Smooth muscle cell (in vitro differentiated cells): ENCODE measurements around the gene ASIC4. TPM values are rescaled to one million over a fixed set of nuclear protein-coding genes. Genes with fewer than 3 reads are reported as not detected.

Source experiments
- DNase-seq: peaks from one replicate; lab custom pipeline; 2025; ENCODE audit not compliant: unreplicated experiment; lab: John Stamatoyannopoulos, UW
- H2AFZ ChIP-seq: fragments of 200-600 bp; sonication (generic); 2 replicates; pipeline ENCODE4 v1.6.0; 2016; ENCODE audit warnings: antibody characterized with exemption, low read depth, mild to moderate bottlenecking
- H3F3A ChIP-seq: fragments of 200-600 bp; sonication (generic); 2 replicates; pipeline ENCODE4 v1.6.0; 2017; ENCODE audit warnings: antibody characterized with exemption, low read depth
- H3K27ac ChIP-seq: fragments of 200-600 bp; sonication (generic); 2 replicates; pipeline ENCODE4 v1.5.1; 2016; ENCODE audit warnings: low read depth, mild to moderate bottlenecking
- H3K27me3 ChIP-seq: fragments of 200-600 bp; sonication (generic); 2 replicates; pipeline ENCODE4 v1.6.1; 2016; ENCODE audit warnings: low read depth, mild to moderate bottlenecking
- H3K36me3 ChIP-seq: fragments of 200-600 bp; sonication (generic); 2 replicates; pipeline ENCODE4 v1.5.1; 2016; ENCODE audit warnings: low read depth
- H3K4me1 ChIP-seq: fragments of 200-600 bp; sonication (generic); 2 replicates; pipeline ENCODE4 v1.5.1; 2016; ENCODE audit warnings: low read depth
- H3K4me2 ChIP-seq: fragments of 200-600 bp; sonication (generic); 2 replicates; pipeline ENCODE4 v1.6.0; 2016; ENCODE audit warnings: mild to moderate bottlenecking
- H3K4me3 ChIP-seq: fragments of 200-600 bp; sonication (generic); 2 replicates; pipeline ENCODE4 v1.5.1; 2016; ENCODE audit warnings: mild to moderate bottlenecking
- H3K79me2 ChIP-seq: fragments of 200-600 bp; sonication (generic); 2 replicates; pipeline ENCODE4 v1.6.0; 2016; ENCODE audit warnings: low read depth, mild to moderate bottlenecking
- H3K9ac ChIP-seq: fragments of 200-600 bp; sonication (generic); 2 replicates; pipeline ENCODE4 v1.6.0; 2016; ENCODE audit warnings: low read depth
- H3K9me3 ChIP-seq: fragments of 200-600 bp; sonication (generic); replicated peaks from 2 replicates; pipeline ENCODE4 v1.5.1; 2016; ENCODE audit warnings: low read depth
- H4K20me1 ChIP-seq: fragments of 200-600 bp; sonication (generic); 2 replicates; pipeline ENCODE4 v1.6.0; 2016; ENCODE audit warnings: low read depth
- CTCF ChIP-seq: fragments of 200-600 bp; sonication (generic); IDR thresholded peaks from 2 replicates; pipeline ENCODE4 v1.5.1; 2017; ENCODE audit warnings: borderline replicate concordance, mild to moderate bottlenecking, antibody characterized with exemption; ENCODE audit not compliant: insufficient read depth, poor library complexity, severe bottlenecking
- WGBS: methylation state at CpG from one replicate; pipeline ENCODE4 v1.1.7; 2016; ENCODE audit warnings: low lambda C conversion rate; 5-methylcytosine and 5-hydroxymethylcytosine counted together
- polyA plus RNA-seq: library from polyadenylated mRNA; unstranded; fragments of >200 nt; fragmentation: Nextera tagmentation; extraction: Ambion mirVana; gene quantifications from 2 replicates; pipeline ENCODE4 v1.2.1, GENCODE V29; 2016
- total RNA-seq: library from RNA; depleted of rRNA; stranded (reverse); fragments of >200 nt; gene quantifications from 2 replicates; pipeline ENCODE4 v1.2.3, GENCODE V29; 2014

Gene ASIC4
- total and polyA plus RNA-seq, 2 experiments from 2014 or later = 0.32 to 0.49 TPM

- no peak for TF ChIP-seq CTCF
- Histone ChIP-seq H2AFZ (no peak overlapping the region), H3K4me3 (no peak overlapping the region), H3K4me1 (peaks cover 25% of the 10 kb centered on the region), H4K20me1 (no peaks in the 10 kb centered on the region), H3K79me2 (no peaks in the 10 kb centered on the region), H3F3A (no peaks in the 10 kb centered on the region), H3K27me3 (peaks cover 32% of the 10 kb centered on the region), H3K4me2 (no peak overlapping the region), H3K27ac (no peak overlapping the region), H3K36me3 (no peaks in the 10 kb centered on the region), H3K9ac (no peak overlapping the region), H3K9me3 (no peaks in the 10 kb centered on the region)
- no peak for DNase-seq
- 97% methylated on average over 15 of the region's 17 CpGs for WGBS
These were observed 26.0 kb upstream of the ASIC4 start for GRCh38 chr2:219488149-219488843.

- no peaks in the 10 kb centered on the region for H4K20me1 ChIP-seq
- no peak for TF ChIP-seq CTCF
- H3K4me2 ChIP-seq = no peak overlapping the region
- no peak overlapping the region for H2AFZ ChIP-seq
- H3K4me3 ChIP-seq = no peak overlapping the region
- H3K9ac ChIP-seq = no peak overlapping the region
- no peaks in the 10 kb centered on the region for H3F3A ChIP-seq
- no peaks in the 10 kb centered on the region for H3K79me2 ChIP-seq
- WGBS = 96% methylated on average over 13 of the region's 14 CpGs
- H3K36me3 ChIP-seq = no peaks in the 10 kb centered on the region
- DNase-seq = no peak
- H3K27me3 ChIP-seq = peaks cover 27% of the 10 kb centered on the region
- peaks cover 25% of the 10 kb centered on the region for H3K4me1 ChIP-seq
- H3K9me3 ChIP-seq = no peaks in the 10 kb centered on the region
- H3K27ac ChIP-seq = no peak overlapping the region
These were observed 25.5 kb upstream of the ASIC4 start for GRCh38 chr2:219488844-219489194.

GRCh38 chr2:219489315-219489714 is 25.0 kb upstream of the ASIC4 start:
- H2AFZ ChIP-seq = no peak overlapping the region
- no peaks in the 10 kb centered on the region for H3F3A ChIP-seq
- no peak overlapping the region for H3K4me2 ChIP-seq
- no peaks in the 10 kb centered on the region for H4K20me1 ChIP-seq
- no peak overlapping the region for H3K27ac ChIP-seq
- H3K4me3 ChIP-seq = no peak overlapping the region
- peaks cover 22% of the 10 kb centered on the region for H3K27me3 ChIP-seq
- WGBS = 98% methylated on average over 7 of the region's 9 CpGs
- H3K9me3 ChIP-seq = no peaks in the 10 kb centered on the region
- H3K79me2 ChIP-seq = no peaks in the 10 kb centered on the region
- no peak overlapping the region for H3K9ac ChIP-seq
- DNase-seq = no peak
- no peak for TF ChIP-seq CTCF
- peaks cover 20% of the 10 kb centered on the region for H3K4me1 ChIP-seq
- no peaks in the 10 kb centered on the region for H3K36me3 ChIP-seq

- H3K9ac ChIP-seq = no peak overlapping the region
- H3K27me3 ChIP-seq = peaks cover 20% of the 10 kb centered on the region
- H4K20me1 ChIP-seq = no peaks in the 10 kb centered on the region
- TF ChIP-seq CTCF = peak; percentile 20
- no peak for DNase-seq
- peaks cover 11% of the 10 kb centered on the region for H3K4me1 ChIP-seq
- H3K4me2 ChIP-seq = no peak overlapping the region
- H2AFZ ChIP-seq = no peak overlapping the region
- H3K4me3 ChIP-seq = no peak overlapping the region
- H3F3A ChIP-seq = no peaks in the 10 kb centered on the region
- 89% methylated on average over 23 of the region's 23 CpGs for WGBS
- no peaks in the 10 kb centered on the region for H3K79me2 ChIP-seq
- no peaks in the 10 kb centered on the region for H3K36me3 ChIP-seq
- no peaks in the 10 kb centered on the region for H3K9me3 ChIP-seq
- no peak overlapping the region for H3K27ac ChIP-seq
These were observed 24.1 kb upstream of the ASIC4 start for GRCh38 chr2:219490186-219490585.
